Stimulated activated CD4-positive, alpha-beta T cell treated with anti-CD3 and anti-CD28 coated beads, Interleukin-15, amount 100 ng/mL, for 1 hour (primary cell): ENCODE measurements around the gene ANKRD55.
"Not testable (repeated sequence)": the region's sequence is repeated elsewhere in the genome, so short reads cannot be mapped to it uniquely, and the experiment has no call there.

Experiments
- DNase-seq, 2 donors: peaks; one replicate each; pipeline ENCODE4 v3.0.0-alpha.2; 2020; ENCODE audit warnings: low read depth in 1 of 2, low spot score in 1 of 2

The ANKRD55 gene

GRCh38 chr5:56233230-56233629 is at the start of gene ANKRD55:
Gene ANKRD55, minus strand, starts transcription at chr5:56233330. Its CDS starts 417 bp downstream, at chr5:56232913.
- no peak for DNase-seq

DNA sequence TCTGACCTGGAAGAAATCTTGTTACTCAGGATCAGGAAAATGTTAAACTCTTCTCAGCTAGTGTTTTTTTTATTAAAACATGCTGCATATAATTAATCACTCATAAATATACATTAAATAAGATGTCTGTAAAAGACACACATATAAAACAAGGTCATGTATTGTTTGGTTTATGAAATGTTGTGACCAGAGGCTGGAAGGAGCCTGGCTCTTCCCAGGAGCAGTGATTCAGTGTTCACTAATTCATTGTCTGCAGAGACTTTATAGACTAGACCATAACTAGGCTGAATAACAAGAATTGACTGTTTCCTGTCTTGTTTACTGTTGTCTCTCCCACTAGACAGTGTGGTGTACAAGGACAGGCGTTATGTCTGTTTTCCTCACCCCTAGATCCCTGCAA is 49.1 kb upstream of the ANKRD55 start:
- no peak for DNase-seq

- DNase-seq, result no peak
These were observed 48.5 kb upstream of the ANKRD55 start for GRCh38 chr5:56281489-56282165.

- DNase-seq, result no peak
These were observed 46.8 kb upstream of the ANKRD55 start for GRCh38 chr5:56279979-56280378.

- DNase-seq, result no peak
These were observed 46.2 kb upstream of the ANKRD55 start for GRCh38 chr5:56279291-56279690.

GRCh38 chr5:56278335-56278753 is 45.2 kb upstream of the ANKRD55 start:
- no peak for DNase-seq

DNA sequence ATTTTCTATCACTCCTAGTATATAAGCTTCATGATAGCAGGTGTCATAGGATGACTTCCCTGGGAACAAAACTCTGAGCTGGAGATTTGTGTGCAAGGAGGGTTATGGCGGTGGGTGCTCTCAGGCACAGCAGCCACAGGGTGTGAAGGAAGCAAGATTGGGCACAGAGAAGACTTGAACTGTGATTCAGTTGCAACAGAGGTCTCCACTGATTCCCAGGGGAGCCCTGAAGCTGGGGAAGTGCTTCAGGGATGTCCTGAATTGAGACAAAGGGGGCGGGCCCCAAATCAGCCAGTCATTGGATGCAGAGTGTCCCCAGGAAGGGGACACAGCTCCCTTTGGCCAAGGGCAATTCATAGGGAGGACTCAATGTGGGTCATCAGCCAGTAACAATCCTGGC is 44.4 kb upstream of the ANKRD55 start:
- DNase-seq, result no peak

- no peak for DNase-seq
These were observed 40.3 kb upstream of the ANKRD55 start for GRCh38 chr5:56273376-56273955.

- DNase-seq, result no peak
These were observed 39.6 kb upstream of the ANKRD55 start for GRCh38 chr5:56272765-56273164.

- peak; percentile 43 to 64 for DNase-seq
These were observed 37.6 kb upstream of the ANKRD55 start for GRCh38 chr5:56270568-56271392.

DNA sequence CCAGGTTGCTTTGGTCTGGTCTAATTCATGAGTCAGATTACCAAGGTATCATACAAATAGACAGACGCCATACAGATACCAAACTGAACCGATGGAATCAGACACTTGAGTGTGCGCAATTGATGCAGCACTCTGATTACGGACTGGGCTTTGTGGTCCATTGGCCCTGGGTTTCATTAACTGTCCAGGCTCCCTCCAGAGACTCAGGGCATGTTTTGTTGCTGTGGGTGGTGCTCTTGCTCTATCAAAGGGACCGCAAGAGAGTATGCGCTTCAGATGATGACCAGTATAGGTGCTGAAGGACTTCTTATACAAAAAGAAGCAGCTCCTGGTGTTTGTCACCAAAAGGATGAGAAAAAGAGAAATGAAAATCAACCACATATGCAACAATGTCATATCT is 36.9 kb upstream of the ANKRD55 start:
- no peak for DNase-seq

DNA sequence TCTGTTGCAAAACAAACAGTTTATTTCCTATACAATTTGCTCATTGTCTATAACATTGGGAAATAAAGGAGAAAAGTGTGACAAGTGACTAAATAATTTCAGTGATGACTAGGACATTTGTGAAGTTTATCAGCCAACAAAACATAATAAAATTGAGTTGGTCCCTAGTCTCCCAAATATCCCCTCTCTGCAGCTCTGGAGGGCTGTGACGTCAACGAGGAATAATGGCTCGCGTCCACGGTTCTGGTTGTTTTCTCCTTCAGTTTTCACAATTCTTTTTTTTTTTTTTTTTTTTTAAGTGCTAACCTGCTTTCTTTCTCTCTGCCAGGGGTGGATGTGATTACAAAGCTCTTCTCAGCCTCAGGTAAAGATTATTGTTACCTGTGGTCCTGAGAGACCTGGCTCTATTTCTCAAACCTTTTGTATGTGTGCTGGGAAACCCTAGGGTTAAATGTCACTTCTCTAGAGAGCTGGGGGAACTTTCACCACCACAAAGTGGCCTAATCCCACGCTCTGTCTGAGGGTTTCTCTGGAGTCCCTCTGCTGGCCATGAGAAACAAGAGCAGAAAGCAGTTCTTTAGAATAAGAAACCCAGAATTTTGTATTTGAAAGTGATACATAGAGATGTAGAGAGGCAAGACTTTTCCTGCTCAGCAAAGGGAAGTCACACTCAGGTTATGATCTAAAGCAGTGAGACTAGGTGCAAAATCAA is 36.2 kb upstream of the ANKRD55 start:
- no peak for DNase-seq

GRCh38 chr5:56268707-56269106 is 35.6 kb upstream of the ANKRD55 start:
- not testable (repeated sequence) for DNase-seq

DNA sequence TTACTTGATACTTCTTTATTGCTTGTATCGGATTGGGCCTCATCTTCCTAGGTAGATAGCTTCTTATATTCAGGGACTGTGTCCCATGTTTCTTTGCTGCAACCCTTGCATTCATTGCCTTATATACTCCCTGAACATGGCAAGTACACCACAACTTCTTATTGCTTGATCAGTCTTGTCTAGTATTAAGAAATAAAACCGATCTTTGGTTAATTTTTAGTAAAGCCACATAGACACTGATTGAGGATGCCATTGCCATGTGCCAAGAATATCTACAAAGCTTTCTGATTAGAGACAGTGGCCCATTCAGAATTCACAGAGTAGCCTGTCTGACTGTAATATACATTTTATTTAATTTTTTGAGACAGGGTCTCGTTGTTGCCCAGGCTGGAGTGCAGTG is 34.7 kb upstream of the ANKRD55 start:
- no peak for DNase-seq

DNA sequence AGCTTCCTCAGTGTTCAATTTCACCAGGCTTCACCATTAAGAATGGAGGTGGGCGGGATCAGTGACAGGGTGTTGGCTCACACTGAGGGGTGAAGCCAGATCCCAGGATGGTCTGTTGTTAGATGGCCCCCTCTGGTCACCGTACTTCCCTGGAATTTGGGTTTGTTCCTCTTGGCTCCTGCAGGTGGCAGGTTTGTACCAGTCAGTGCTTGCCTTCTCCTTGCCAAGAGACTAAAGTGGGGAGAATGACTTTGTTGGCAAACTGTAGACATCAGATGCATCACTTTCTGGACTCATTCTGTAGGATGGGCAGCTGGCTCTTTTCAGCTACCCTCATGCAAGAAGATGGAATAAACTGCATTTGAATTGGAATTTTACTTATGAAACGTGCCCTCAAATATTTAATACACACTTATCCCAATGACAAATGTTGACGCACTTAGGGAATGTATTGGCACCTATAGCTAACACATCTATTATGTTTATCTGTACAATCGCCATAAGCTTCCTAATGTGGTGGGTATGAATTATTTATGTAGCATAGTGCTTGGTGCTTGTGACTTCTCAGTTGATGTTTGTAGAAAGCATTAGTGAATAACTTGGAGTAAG is 31.4 kb upstream of the ANKRD55 start:
- DNase-seq, result no peak

GRCh38 chr5:56262279-56262678 is 29.1 kb upstream of the ANKRD55 start:
- DNase-seq, result no peak

DNA sequence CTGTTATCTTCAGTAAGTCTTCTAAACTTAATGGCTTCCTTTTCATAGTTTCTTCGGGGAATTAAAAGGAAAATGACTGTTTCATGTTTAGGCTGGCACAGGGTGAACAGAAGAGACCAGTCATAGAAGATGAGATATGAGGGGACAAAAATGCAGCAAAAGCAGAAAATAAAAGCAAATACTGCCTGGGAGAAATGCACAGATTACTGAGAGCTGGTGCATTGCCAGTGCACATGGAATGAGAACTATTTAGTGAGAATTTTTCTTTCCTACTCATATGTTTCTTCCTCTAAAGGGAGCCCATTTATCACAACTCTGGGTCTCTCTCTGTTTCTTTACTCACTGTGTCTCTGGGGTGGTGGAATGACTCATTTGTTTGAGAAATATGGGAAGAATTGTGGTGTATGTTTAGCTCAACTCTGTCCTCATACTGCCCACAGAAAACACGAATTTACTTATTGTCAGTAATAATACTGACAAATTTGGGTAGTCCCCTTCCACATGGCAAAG is 25.9 kb upstream of the ANKRD55 start:
- DNase-seq, result no peak

DNA sequence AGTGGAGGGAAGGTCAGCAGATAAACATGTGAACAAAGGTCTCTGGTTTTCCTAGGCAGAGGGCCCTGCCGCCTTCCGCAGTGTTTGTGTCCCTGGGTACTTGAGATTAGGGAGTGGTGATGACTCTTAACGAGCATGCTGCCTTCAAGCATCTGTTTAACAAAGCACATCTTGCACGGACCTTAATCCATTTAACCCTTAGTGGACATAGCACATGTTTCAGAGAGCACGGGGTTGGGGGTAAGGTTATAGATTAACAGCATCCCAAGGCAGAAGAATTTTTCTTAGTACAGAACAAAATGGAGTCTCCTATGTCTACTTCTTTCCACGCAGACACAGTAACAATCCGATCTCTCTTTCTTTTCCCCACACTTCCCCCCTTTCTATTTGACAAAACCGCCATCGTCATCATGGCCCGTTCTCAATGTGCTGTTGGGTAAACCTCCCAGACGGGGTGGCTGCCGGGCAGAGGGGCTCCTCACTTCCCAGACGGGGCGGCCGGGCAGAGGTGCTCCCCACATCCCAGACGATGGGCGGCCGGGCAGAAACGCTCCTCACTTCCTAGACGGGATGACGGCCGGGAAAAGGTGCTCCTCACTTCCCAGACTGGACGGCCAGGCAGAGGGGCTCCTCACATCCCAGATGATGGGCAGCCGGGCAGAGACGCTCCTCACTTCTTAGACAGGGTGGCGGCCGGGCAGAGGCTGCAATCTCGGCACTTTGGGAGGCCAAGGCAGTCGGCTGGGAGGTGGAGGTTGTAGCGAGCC is 24.8 kb upstream of the ANKRD55 start:
- not testable (repeated sequence) for DNase-seq

DNA sequence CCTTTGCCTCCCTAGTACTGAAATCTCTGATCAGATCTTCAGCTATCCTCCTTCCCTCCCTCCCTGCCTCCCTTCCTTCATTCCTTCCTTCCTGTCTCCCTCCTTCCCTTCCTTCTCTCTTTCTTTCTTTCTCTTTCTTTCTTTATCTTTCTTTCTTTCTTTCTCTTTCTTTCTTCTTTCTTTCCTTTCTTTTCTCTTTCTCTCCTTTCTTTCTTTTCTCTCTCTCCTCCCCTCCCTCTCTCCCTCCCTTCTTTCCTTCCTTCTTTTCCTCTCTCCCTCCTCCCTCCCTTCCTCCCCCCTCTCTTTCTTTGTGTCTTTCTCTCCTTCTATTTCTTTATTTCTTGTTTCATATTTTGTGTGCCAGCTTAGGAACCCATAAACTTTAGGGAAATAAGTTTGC is 23.9 kb upstream of the ANKRD55 start:
- no peak for DNase-seq

GRCh38 chr5:56255502-56255901 is 22.4 kb upstream of the ANKRD55 start:
- no peak for DNase-seq
